Coronary artery (tissue), 2 donors: ENCODE data around the gene FAM83D.

ENCODE experiments used
- DNase-seq: peaks from one replicate; pipeline ENCODE4 v3.0.0-alpha.2; 2017; ENCODE audit warnings: low spot score
- H3K27ac ChIP-seq, 2 donors: fragments of 200-600 bp; sonication (generic); one replicate each; pipeline ENCODE4 v1.5.1; 2016 to 2019
- H3K4me3 ChIP-seq: fragments of 200-600 bp; sonication (generic); 2 replicates; pipeline ENCODE4 v1.5.1; 2016; ENCODE audit warnings: mild to moderate bottlenecking, moderate library complexity
- CTCF ChIP-seq: fragments of 200-600 bp; sonication (generic); IDR thresholded peaks from one replicate; pipeline ENCODE4 v1.5.1; 2019; ENCODE audit warnings: antibody characterized with exemption

FAM83D gene

GRCh38 chr20:38999965-39000910 lies 74.0 kb downstream of the FAM83D start:
- no peak for TF ChIP-seq CTCF
- no peak overlapping the region for H3K27ac ChIP-seq
- no peak for DNase-seq

More at GRCh38 chr20:38999965-39000910, 74.0 kb downstream of the FAM83D start:
- H3K4me3 ChIP-seq: no peak overlapping the region
